Measurements from ENCODE around the gene PYGM.

GRCh38 chr11:64750361-64751054 is 9.3 kb downstream of the PYGM start:
- TF ChIP-seq CTCF (conservative IDR thresholded peaks at IDR 0.05 in 1 of 2, IDR thresholded peaks at IDR 0.05 in 1 of 2; ENCODE audit: low read depth in 1 of 2, low read length in 2 of 2) (no peak), EZH2 (IDR thresholded peaks at IDR 0.05; ENCODE audit: low read length, missing control alignments) (no peak)

All from fibroblast of lung (primary cell).